SK-N-SH (cell line): Measurements from ENCODE around the gene FAM47E. TPM values are rescaled to one million over a fixed set of nuclear protein-coding genes. Genes with fewer than 3 reads are reported as not detected.

Experiments used
- CTCF ChIA-PET: fragments of 300-600, 350-600 bp; formaldehyde crosslinking; extraction: SDS; loops from one replicate; lab custom pipeline; 2021; lab: Yijun Ruan, JAX
- POLR2A ChIA-PET: fragments of 350-600 bp; sonication (Branson Sonifier 250); formaldehyde crosslinking; extraction: SDS; loops from one replicate; lab custom pipeline; 2020; ENCODE audit warnings: antibody characterized with exemption, inconsistent platforms; lab: Yijun Ruan, JAX
- DNase-seq: peaks from one replicate; pipeline ENCODE4 v3.0.0; 2012
- H2AFZ ChIP-seq: fragments of 200-600 bp; sonication (generic); 2 replicates; pipeline ENCODE4 v1.8.1; 2016; ENCODE audit warnings: antibody characterized with exemption, mild to moderate bottlenecking, low read depth
- H3F3A ChIP-seq: fragments of 200-600 bp; sonication (generic); replicated peaks from 2 replicates; pipeline ENCODE3; 2016; ENCODE audit warnings: antibody characterized with exemption, mild to moderate bottlenecking; ENCODE audit not compliant: insufficient read depth
- H3K27ac ChIP-seq, 2 experiments: fragments of 200-500 bp in 1 of 2; fragments of 200-600 bp in 1 of 2; sonication (Bioruptor generic) in 1 of 2; sonication (generic), shearing (Covaris generic) in 1 of 2; 2 replicates each; pipeline versions ENCODE4 v1.5.1 to v1.6.1; 2014 to 2016; ENCODE audit warnings: low read depth in 2 of 2, inconsistent platforms in 1 of 2, low read length in 1 of 2, mild to moderate bottlenecking in 1 of 2, mixed read lengths in 1 of 2
- H3K27me3 ChIP-seq: fragments of 200-600 bp; sonication (generic), shearing (Covaris generic); 2 replicates; pipeline ENCODE4 v1.6.1; 2016; ENCODE audit warnings: mixed run types; ENCODE audit not compliant: insufficient read depth
- H3K36me3 ChIP-seq, 2 experiments: fragments of 200-500 bp in 1 of 2; fragments of 200-600 bp in 1 of 2; sonication (Bioruptor generic) in 1 of 2; sonication (generic) in 1 of 2; replicated peaks in 1 of 2; 2 replicates each; pipeline versions ENCODE3 to v1.5.1; 2014 to 2016; ENCODE audit warnings: low read length in 1 of 2, mild to moderate bottlenecking in 1 of 2; ENCODE audit not compliant: insufficient read depth in 2 of 2, control insufficient read depth in 1 of 2
- H3K4me1 ChIP-seq, 2 experiments: fragments of 200-500 bp in 1 of 2; fragments of 200-600 bp in 1 of 2; sonication (Bioruptor generic) in 1 of 2; sonication (generic), shearing (Covaris generic) in 1 of 2; 2 replicates each; pipeline versions ENCODE4 v1.5.1 to v1.6.1; 2014 to 2016; ENCODE audit warnings: low read depth in 1 of 2, low read length in 1 of 2, mixed run types in 1 of 2; ENCODE audit not compliant: insufficient read depth in 2 of 2, control insufficient read depth in 1 of 2
- H3K4me2 ChIP-seq: fragments of 200-600 bp; sonication (generic), shearing (Covaris generic); 2 replicates; pipeline ENCODE4 v1.6.1; 2017; ENCODE audit warnings: mixed run types
- H3K4me3 ChIP-seq, 2 experiments: fragments of 200-500 bp in 1 of 2; fragments of 200-600 bp in 1 of 2; sonication (Bioruptor generic) in 1 of 2; sonication (generic), shearing (Covaris generic) in 1 of 2; 2 replicates each; pipeline versions ENCODE4 v1.5.1 to v1.8.1; 2014 to 2016; ENCODE audit warnings: low read depth in 2 of 2, inconsistent platforms in 1 of 2, low read length in 1 of 2, mild to moderate bottlenecking in 1 of 2, mixed read lengths in 1 of 2, moderate library complexity in 1 of 2
- H3K79me2 ChIP-seq: fragments of 200-600 bp; sonication (generic); 2 replicates; pipeline ENCODE4 v1.8.1; 2017; ENCODE audit warnings: mild to moderate bottlenecking; ENCODE audit not compliant: insufficient read depth
- H3K9ac ChIP-seq: fragments of 200-600 bp; sonication (generic); 2 replicates; pipeline ENCODE4 v1.6.1; 2017; ENCODE audit warnings: mixed run types
- H3K9me2 ChIP-seq: fragments of 200-600 bp; sonication (generic); 2 replicates; pipeline ENCODE4 v1.6.1; 2017; ENCODE audit warnings: mixed run types
- H3K9me3 ChIP-seq: fragments of 200-600 bp; sonication (generic); 2 replicates; pipeline ENCODE4 v1.6.1; 2017; ENCODE audit warnings: mixed run types, mild to moderate bottlenecking, moderate library complexity
- H4K20me1 ChIP-seq: fragments of 200-600 bp; sonication (generic); 2 replicates; pipeline ENCODE4 v1.6.1; 2017; ENCODE audit warnings: mild to moderate bottlenecking, mixed run types; ENCODE audit not compliant: insufficient read depth
- CHD2 ChIP-seq: fragments of 150-350 bp; IDR thresholded peaks from 2 replicates; pipeline ENCODE4 v1.6.1; 2018; ENCODE audit warnings: low read length; ENCODE audit not compliant: partially characterized antibody
- EP300 ChIP-seq, 2 experiments: IDR thresholded peaks; 2 replicates each; pipeline versions ENCODE4 v1.4.0 to v1.6.1; 2012; ENCODE audit warnings: borderline replicate concordance in 1 of 2, low read depth in 1 of 2, low read length in 1 of 2
- EZH2phosphoT487 ChIP-seq: fragments of 200-600 bp; sonication (generic); IDR thresholded peaks from 2 replicates; pipeline ENCODE4 v1.6.1; 2017; ENCODE audit warnings: low read depth, mixed run types, mild to moderate bottlenecking, antibody characterized with exemption, moderate library complexity, borderline replicate concordance
- FOXJ3 ChIP-seq: sonication (generic); formaldehyde crosslinking; IDR thresholded peaks from 2 replicates; pipeline ENCODE4 v1.5.1; 2020; ENCODE audit warnings: mild to moderate bottlenecking, missing genetic modification reagents
- FOXM1 ChIP-seq: IDR thresholded peaks from 2 replicates; pipeline ENCODE4 v1.4.0; 2012; ENCODE audit warnings: low read depth, mild to moderate bottlenecking
- GABPA ChIP-seq: IDR thresholded peaks from 2 replicates; pipeline ENCODE4 v1.4.0; 2012; ENCODE audit warnings: low read depth, mild to moderate bottlenecking
- GATA2 ChIP-seq: sonication (generic); formaldehyde crosslinking; IDR thresholded peaks from 2 replicates; pipeline ENCODE4 v1.5.0; 2020; ENCODE audit warnings: mild to moderate bottlenecking, missing genetic modification reagents
- IRF3 ChIP-seq: fragments of 150-350 bp; IDR thresholded peaks from 2 replicates; pipeline ENCODE4 v1.6.1; 2016; ENCODE audit warnings: mild to moderate bottlenecking, low read depth, low read length
- MEF2A ChIP-seq: IDR thresholded peaks from 2 replicates; pipeline ENCODE4 v1.4.0; 2012; ENCODE audit warnings: low read depth, borderline replicate concordance
- NFIC ChIP-seq: IDR thresholded peaks from 2 replicates; pipeline ENCODE4 v1.4.0; 2012; ENCODE audit warnings: borderline replicate concordance
- PBX3 ChIP-seq: IDR thresholded peaks from 2 replicates; pipeline ENCODE4; 2012
- POLR2AphosphoS5 ChIP-seq: IDR thresholded peaks from 2 replicates; pipeline ENCODE4 v1.6.1; 2012; ENCODE audit warnings: low read depth, low read length
- REST ChIP-seq: IDR thresholded peaks from 2 replicates; pipeline ENCODE4 v1.6.1; 2012; ENCODE audit warnings: mild to moderate bottlenecking, low read depth, low read length, moderate library complexity
- RFX5 ChIP-seq: IDR thresholded peaks from 2 replicates; pipeline ENCODE4 v1.6.1; 2012; ENCODE audit warnings: mild to moderate bottlenecking, improper control_type of control experiment, low read length
- SMC3 ChIP-seq: IDR thresholded peaks from 2 replicates; pipeline ENCODE4 v1.6.1; 2012; ENCODE audit warnings: low read depth, low read length, improper control_type of control experiment
- TCF12 ChIP-seq: IDR thresholded peaks from 2 replicates; pipeline ENCODE4 v1.4.0; 2012
- USF2 ChIP-seq: fragments of 150-350 bp; IDR thresholded peaks from 2 replicates; pipeline ENCODE4 v1.6.1; 2017; ENCODE audit warnings: antibody characterized with exemption, low read length, low read depth, borderline replicate concordance
- WGBS: methylation state at CpG from one replicate; pipeline ENCODE4 v1.1.6; 2017; ENCODE audit warnings: low lambda C conversion rate; 5-methylcytosine and 5-hydroxymethylcytosine counted together
- polyA plus RNA-seq, 3 experiments: library from polyadenylated mRNA; depleted of rRNA; stranded (reverse); fragments of >200 nt; gene quantifications; 2 replicates each; pipeline ENCODE4 v1.2.3, GENCODE V29; 2012

Gene FAM47E
- polyA plus RNA-seq, 1 of the 3 experiments (the other 2 are of a cell fraction) = 1.8 TPM

GRCh38 chr4:76300012-76300411 is 48.5 kb downstream of the FAM47E start:
- no peak overlapping the region for H2AFZ ChIP-seq
- H3K4me2 ChIP-seq = no peak overlapping the region
- DNase-seq = no peak
- H3F3A ChIP-seq = peaks cover 12% of the 10 kb centered on the region
- H3K4me1 ChIP-seq = peaks cover 2 to 10% of the 10 kb centered on the region in 2 experiments; a peak in 2 of 4 replicates
- no peak for TF ChIP-seq EZH2phosphoT487
- no peak for TF ChIP-seq GABPA
- no peak for TF ChIP-seq PBX3
- TF ChIP-seq NFIC = no peak
- no peak for TF ChIP-seq POLR2AphosphoS5
- no peak for TF ChIP-seq IRF3
- no peak for TF ChIP-seq GATA2 (CRISPR knock-in tag)
- TF ChIP-seq FOXM1 = no peak
- no peak for TF ChIP-seq MEF2A
- no peak for TF ChIP-seq SMC3
- H3K27ac ChIP-seq = no peak overlapping the region
- POLR2A ChIA-PET = no interaction called here
- no peaks in the 10 kb centered on the region for H3K27me3 ChIP-seq
- no peak overlapping the region for H3K4me3 ChIP-seq
- CTCF ChIA-PET = no interaction called here
- no peak overlapping the region for H3K9ac ChIP-seq
- peaks cover under 1% of the 10 kb centered on the region; the same call in 1 of the 2 replicates for H3K79me2 ChIP-seq
- H3K9me3 ChIP-seq = 0 out of 2 replicates have a peak, but pooled peaks cover 4% of the 10 kb centered on the region
- H3K36me3 ChIP-seq = peaks cover 0 to 4% of the 10 kb centered on the region in 2 experiments
- H3K9me2 ChIP-seq = no peaks in the 10 kb centered on the region
- 100% methylated on average over 4 of the region's 4 CpGs for WGBS
- no peaks in the 10 kb centered on the region for H4K20me1 ChIP-seq

GRCh38 chr4:76301068-76301774 is 49.7 kb downstream of the FAM47E start:
- Histone ChIP-seq H3F3A (peaks cover 17% of the 10 kb centered on the region), H3K27ac (peak overlapping the region; percentile 53 to 69; a peak in 3 of 4 replicates), H3K9ac (no peak overlapping the region; the same call in 1 of the 2 replicates), H3K4me2 (peak overlapping the region; percentile 47; the same call in 1 of the 2 replicates), H2AFZ (no peak overlapping the region), H4K20me1 (no peaks in the 10 kb centered on the region), H3K27me3 (no peaks in the 10 kb centered on the region), H3K9me3 (0 out of 2 replicates have a peak, but pooled peaks cover 4% of the 10 kb centered on the region), H3K4me1 (peaks cover 8 to 10% of the 10 kb centered on the region in 2 experiments; a peak in 2 of 4 replicates), H3K79me2 (peaks cover 8% of the 10 kb centered on the region; the same call in 1 of the 2 replicates), H3K36me3 (peaks cover 0 to 4% of the 10 kb centered on the region in 2 experiments), H3K9me2 (no peaks in the 10 kb centered on the region), H3K4me3 (no peak overlapping the region)
- ChIA-PET CTCF (interaction anchor here (1.6 kb wide), 1 partner anchor 77 kb away, joined by 9 read pairs; no protein-coding TSS in a partner anchor), POLR2A (no interaction called here)
- 88% methylated on average over 4 of the region's 4 CpGs for WGBS
- DNase-seq = no peak
- TF ChIP-seq EP300 (IDR thresholded peaks at IDR 0.05; ENCODE audit: borderline replicate concordance in 1 of 2, low read depth in 1 of 2, low read length in 1 of 2) = peak in 1 of 2 experiments; percentile 55; a peak in 1 of 4 replicates
- TF ChIP-seq USF2 = no peak
- TF ChIP-seq TCF12 = peak; percentile 79
- TF ChIP-seq FOXJ3 (CRISPR knock-in tag) = no peak
- TF ChIP-seq RFX5 = no peak
- TF ChIP-seq IRF3 = no peak
- TF ChIP-seq EZH2phosphoT487 = no peak
- no peak for TF ChIP-seq REST
- no peak for TF ChIP-seq CHD2
